Activated naive CD8-positive, alpha-beta T cell treated with anti-CD3 and anti-CD28 coated beads, Interleukin-2, amount 50 U/mL, for 16 hours (primary cell): ENCODE data around the gene OTULINL.

Source experiments
- DNase-seq: peaks from one replicate; pipeline ENCODE4 v3.0.0-alpha.2; 2020; ENCODE audit warnings: low read depth, low spot score

OTULINL gene

DNA sequence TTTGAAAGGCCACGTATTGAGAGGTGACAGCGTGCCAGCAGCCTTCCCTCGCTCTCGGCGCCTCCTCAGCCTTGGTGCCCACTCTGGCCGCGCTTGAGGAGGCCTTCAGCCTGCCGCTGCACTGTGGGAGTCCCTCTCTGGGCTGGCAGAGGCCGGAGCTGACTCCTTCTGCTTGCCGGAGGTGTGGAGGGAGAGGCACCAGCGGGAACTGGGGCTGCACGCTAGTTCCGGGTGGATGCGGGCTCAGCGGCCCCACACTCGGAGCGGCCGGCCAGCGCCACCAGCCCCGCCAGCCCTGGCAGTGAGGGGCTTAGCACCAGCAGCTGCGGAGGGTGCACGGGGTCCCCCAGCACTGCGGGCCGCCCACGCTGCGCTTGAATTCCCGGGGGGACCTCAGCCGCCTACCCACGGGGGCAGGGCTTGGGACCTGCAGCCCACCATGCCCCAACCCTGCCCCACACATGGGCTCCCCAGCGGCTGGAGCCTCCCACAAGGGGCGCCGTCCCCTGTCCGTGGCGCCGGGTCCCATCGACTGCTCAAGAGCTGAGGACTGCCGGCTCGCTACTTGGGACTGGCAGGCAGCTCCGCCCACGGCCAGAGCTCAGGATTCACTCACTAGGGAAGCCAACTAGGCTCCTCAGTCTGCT lies 4.4 kb upstream of the OTULINL start:
- no peak for DNase-seq

DNA sequence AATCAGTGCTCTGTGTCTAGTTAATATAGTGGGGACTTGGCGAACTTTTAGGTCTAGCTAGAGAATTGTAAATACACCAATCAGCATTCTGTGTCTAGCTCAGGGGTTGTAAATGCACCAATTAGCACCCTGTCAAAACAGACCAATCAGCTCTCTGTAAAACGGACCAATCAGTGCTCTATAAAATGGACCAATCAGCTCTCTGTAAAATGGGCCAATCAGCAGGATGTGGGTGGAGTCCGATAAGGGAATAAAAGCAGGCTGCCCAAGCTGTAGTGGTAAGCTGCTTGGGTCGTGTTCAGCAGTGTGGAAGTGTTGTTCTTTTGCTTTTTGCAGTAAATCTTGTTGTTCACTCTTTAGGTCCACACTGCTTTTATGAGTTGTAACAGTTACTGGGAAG lies 3.6 kb upstream of the OTULINL start:
- no peak for DNase-seq

DNA sequence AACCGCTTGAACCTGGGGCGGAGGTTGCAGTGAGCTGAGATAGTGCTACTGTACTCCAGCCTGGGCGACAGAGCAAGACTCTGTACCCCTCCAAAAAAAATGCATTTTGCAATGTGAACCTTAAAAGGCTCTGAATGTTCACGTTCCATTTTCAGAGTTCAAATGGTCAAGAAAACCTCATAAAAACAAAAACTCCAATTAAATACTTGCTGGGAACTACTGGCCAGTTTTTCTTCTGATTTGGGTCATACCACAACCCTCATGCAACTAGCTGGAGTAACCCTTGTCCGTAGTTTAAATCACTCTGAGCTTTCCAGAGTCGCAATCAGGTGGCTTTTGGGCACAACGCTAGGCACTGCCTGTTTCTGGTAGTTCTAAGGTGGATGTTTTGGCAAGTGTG lies 2.3 kb upstream of the OTULINL start:
- DNase-seq, result no peak

DNA sequence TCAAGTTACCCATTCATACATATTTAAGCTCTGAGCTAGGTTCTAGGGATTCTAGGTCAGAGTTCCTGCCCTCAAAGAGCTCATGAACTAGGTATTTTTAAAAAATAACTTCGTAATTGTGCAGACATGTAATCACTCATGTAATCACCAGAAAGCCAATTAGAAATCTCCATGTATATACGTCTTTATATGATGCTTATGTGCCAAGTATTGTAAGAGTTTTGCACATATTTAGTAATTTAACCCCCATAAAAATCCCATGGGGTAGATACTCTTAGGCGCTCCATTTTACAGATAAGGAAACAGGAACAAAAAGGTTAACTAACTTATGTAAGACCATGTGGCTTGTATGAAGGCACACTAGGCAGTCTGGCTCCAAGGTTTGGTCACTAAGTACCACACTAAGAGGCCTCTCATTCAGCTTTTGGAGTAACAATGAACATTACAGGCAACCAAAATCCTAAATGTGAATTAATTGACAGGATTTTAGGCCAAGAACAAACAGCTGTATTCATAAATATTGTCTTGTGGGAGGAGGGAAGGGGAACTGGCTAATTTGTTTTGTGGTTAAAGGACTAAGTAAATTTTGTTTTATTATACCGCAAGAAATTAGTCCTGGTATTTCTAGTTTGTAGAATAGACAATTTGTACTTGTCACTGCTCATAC lies 1.7 kb upstream of the OTULINL start:
- no peak for DNase-seq

DNA sequence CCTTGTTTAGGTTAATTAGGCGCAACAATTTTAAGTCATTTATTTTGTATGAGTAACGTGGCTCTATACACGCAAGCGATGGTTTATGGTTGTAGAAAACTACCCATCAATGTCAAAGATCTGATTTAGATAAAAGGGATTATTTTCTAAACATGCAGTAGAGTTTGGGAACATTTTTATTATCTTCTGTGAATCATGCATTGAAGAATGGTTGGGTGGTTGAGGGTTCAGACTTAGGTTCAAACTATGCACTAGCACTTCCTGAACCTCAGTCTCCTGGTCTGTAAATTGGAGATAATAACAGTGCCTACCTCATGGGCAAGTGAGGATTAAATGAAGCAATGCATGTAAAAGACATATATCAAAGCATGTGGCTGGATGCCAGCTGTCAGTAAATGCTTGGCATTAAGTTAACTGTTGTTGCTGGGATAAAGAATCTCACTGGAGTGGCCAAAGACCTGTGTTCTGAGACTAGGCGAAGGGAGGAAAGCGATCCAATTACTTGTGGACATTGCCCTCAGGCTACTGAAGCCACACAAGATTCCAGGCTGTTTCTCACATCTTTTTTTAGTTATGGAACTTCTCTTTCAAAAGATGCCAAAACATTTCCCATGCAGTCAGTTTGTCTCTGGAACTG lies 1.1 kb upstream of the OTULINL start:
- no peak for DNase-seq

DNA sequence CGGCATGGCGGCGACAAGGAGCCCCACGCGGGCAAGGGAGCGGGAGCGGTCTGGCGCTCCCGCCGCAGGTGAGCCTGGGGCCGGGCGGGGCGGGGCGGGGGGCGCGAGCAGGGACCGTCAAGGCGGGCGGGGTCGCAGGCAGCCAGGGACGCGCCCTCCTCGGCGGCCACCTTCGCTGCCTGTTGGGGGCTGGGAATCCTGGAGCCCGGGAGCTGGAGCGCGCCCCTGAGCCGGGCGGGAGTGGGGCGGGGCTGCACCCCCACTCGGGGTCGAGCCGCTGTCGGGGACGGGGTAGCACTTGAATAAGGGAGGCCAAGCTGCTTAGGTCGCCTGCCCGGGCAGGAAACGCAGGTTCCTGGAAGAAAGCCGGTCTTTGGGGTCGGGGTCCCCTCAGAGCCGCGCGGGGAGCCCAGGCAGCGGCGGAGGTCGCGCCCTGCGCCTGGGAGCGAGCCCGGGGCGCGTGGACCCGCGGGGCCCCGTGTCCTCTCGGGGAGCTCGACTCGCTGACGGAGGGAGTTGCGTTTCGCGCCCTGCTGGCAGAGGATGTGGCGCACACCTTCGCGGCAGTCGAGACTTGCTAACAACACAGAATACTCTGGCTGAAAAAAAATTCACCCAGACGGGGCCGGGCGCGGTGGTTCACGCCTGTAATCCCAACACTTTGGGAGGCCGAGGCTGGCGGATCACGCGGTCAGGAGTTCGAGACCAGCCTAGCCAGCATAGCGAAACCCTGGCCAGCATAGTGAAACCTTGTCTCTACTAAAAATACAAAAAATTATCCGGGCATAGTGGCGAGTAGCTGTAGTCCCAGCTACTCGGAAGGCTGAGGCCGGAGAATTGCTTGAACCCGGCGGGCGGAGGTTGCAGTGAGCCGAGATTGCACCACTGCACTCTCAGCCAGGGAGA lies 552 bp downstream of the OTULINL start:
- peak; percentile 67 for DNase-seq

DNA sequence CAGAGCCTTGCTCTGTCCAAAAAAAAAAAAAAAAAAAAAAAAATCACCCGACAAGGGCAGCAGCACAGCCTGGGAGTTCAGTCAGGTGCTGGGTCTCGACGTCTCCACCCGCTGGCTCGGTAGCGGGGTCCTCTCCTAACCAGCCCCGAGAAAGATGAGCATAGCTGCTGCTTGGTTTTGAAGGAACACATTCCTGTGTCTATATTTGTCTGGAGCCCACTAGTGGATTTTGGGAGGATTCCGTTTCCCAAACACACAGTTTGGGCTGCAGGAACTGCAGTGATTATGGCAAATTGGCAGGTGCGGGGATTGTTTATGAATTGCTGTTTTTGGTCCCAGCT lies 1.2 kb downstream of the OTULINL start:
- DNase-seq, result no peak

DNA sequence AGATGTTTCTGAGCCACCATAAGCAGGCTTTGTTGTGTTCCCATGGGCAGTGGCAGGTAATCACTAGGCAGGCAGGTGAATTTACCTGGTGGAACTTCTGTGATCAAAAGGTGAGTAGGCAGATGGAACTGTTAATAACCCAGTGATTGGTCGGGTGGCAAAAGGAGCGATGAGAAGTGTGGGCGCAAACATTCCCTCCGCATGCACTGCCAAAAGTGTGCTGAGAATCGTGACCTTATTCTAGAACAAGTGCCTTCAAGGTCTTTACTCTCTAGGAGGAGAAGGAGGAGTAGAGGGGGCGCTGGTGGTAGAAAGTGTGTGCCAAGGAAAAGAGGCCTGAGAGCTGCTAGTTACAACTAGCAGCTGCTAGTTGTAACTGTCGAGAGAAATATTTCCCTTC lies 3.3 kb downstream of the OTULINL start:
- DNase-seq, result no peak

DNA sequence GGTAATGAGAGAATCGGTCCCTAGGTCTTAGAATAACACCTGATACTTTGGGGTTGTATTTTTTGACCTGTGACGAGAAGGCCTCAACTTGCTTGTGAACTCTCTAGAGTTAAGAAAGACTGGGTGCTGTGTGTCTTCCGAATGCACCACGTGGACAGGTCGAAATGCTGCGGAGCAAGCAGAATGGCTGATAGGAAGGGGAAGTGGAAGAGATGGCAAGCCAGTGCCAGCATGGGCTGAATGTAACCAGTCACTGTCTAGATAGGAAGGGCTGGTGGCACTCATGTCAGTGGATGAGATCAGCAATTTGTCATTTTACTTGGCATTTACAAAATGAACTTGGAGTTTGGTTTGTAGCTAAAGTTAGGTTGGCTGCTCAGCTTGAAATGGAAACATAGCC lies 5.6 kb downstream of the OTULINL start:
- DNase-seq, result no peak

DNA sequence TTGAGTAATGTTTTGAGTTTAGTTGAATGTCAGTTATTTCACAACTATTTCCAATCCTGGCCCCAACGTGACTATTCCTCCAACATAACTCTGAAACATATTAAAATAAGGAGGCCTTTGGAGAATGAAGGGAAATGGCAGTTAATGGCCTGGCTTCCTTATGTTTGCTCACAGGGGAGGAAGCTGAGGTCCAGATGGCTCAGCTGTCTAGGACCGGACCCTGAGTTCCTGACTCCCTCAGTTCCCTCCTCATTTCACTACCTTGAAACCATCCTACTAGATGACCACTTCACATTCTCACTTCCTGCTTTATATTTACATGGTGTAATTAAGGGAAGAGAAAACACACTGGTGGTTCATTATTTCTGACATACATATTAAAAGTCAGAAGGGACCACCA lies 6.6 kb downstream of the OTULINL start:
- no peak for DNase-seq

DNA sequence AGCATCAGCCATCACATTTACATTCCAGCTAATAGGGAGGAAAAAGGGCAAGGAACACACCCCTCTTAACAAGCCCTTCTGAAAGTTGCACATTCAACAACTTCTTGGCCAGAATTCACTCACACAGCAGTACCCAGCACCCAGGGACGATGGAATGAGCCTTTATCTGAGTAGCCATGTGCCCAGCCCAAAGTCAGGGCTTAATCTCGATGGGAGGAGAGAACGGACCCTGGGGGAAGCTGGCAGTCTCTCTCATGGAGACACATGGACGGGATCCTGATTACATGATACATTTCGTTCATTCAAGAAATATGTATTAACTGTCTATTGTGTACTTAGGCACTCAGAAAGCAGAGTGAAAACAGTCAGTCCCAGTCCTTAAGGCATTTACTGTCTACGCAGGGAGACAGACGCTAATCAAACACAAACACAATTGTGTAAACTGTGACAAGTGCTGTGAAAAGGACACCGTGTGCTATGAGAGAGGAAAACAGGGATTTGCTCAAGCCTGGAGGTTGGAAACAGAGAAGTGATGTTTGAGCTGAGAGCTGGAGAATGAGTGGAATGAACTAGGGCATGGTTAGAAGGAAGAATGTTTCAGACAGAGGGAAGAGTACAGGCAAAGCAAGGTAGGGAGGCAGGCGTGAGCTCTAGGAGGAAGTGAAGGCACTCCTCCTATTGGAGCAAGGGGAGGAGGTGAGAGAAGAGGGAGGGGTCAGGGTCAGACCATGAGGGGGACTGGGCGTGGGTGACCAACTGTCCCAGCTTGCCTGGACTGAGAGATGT lies 7.4 kb downstream of the OTULINL start:
- DNase-seq, result no peak

DNA sequence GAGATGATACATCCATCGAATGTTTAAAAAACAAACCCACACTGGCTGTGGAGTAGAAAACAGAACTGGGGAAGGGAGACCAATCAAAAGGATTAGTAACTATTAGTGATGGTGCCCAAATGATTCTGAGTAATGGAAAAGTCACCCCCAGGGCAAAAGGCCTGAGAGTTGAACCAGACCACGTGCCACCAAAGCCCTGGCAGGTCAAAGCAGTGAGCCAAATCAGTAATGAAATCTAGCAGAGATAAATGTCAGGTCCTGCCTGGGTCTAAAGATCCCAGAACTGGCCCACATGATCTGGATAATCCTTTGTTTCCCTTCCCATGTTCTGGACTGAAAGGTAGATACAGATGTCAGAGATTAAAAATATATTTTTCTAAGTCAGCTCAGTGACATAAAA lies 9.4 kb downstream of the OTULINL start:
- DNase-seq, result no peak

DNA sequence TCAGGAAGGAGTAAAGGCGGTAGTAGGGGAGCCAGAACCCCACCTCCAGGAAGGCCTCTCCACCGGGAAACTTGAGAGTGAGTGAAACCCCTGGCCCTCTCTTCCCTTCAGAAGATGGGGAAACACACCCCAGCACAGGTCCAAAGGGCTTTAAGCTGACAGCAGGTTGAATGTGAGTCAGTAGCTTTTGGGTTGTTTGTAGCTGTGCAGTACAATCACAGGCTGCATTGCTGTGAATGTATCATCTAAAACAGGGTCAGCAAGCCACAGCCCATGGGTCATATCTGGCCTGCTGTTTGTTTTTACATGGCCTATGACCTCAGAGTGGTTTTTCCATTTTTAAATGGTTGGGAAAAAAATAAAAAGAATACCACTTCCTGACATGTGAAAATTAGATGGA lies 10.0 kb downstream of the OTULINL start:
- no peak for DNase-seq

DNA sequence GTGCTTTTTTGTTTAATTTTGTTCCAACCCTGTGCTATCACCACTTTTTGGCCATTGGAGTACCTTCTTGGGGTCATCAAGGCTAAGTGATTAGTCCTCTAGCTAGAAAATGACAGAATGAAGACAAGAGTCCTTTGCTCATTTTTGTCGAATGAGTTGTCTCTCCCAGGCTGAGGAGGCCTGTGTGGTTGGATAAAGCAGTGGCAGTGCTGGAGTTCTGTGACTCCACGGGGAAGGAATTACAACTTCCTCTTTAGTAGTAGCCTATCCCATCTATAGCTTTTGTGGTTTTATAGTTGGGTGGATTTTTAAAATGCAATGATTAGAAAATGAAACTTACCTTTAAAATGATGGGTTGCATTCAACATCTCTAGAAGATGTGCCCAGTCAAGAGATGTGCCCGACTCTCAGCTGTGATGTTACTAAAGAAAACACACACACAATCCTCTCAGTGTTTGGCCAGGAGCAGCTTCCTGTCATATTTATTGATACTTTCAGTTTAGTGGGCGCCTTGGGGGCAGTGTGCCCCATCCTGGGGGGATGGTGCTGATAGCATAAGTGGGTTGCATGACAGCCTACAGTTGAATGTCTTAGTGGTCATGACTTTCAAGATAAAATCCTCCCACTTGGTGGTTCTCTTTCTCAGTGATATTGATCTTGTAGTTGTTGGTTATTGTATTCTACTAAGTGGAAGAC lies 11.9 kb downstream of the OTULINL start:
- DNase-seq, result no peak

DNA sequence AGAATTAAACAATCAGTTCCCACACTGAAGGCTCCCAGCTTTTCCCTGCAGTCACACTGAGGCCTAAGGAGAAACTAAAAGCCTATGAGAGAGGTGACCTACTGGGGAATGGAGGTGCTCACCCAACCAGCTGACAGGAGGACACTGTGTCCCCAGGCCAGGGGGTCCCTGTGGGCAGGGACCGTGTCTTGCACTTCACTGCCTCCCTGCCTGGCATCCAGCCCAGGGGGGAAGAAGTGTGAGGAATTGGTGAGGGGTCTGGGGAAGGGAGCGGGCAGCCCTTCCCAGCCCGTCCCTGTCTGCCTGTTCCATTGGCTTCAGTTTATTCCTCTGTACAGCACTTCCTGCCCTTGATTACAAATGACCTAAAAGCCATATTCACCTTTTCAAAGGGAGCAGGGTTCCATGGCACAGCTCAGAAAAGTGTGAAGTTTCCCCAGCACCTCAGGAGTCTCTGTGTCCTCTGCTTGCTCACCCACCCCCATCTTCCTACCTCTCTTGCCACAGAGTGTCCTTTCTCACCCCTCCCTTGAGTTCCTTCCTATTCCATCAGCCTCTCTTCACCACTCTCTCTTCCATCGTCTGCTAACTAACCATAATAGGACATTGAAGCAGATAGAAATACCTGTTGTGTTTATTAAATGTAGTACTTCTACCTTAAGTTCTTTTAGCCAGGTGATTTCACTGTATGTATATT lies 12.9 kb downstream of the OTULINL start:
- DNase-seq, result no peak

DNA sequence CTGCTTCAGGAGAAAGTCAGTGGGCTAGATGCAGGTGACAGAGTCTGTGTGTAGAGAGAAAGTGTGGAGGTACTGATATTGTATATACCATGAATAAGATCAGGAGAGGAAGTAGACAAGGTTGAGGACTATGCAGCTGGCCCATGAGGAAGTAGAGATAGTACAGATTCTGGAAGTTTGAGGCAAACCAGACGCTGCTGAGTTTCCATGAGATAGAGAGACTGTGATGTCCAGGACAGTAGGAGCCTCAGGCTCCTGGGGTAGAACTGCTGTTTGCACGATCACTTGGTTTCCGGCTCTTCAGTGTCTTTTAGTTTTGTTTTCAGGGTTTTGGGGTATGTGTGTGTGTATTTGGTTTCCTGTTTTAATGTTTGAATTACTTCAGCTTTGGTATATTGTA lies 13.6 kb downstream of the OTULINL start:
- DNase-seq, result no peak

DNA sequence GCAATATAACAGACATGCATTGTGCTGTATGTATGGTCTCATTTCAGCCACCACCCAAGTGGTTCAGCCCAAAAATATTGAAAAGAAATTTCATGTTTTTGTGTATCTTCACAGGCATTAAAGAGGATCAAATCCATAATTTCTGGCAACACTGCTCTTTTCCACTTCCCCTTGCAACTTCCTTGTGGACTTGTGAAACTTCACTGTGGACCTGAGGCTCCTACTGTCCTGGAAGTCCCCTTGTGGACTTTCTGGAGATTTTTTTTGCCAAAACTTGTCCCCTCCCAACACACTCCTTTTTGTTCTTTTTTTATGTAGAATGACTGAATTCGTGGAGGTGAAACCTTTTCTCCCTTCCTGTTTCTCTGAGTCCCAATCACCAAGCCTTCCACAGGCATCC lies 14.3 kb downstream of the OTULINL start:
- no peak for DNase-seq

DNA sequence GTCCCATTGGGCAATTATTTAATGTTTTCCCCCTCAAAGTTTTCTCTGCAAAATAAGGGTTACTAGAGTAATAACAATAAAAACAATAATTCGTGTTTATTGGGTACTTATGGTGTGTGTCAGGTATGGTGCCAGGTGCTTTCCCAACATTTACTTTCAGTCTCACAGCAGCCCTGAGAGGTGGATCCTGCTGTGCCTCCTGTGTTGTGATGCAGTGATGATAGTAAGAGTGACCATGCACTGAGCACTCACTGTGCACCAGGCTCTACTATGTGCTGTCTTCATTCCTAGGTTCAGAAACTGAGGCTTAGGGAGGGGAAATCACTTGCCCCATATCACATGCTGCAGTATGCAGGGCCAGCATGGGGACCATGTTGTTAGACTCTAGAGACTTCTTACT lies 15.5 kb downstream of the OTULINL start:
- no peak for DNase-seq

DNA sequence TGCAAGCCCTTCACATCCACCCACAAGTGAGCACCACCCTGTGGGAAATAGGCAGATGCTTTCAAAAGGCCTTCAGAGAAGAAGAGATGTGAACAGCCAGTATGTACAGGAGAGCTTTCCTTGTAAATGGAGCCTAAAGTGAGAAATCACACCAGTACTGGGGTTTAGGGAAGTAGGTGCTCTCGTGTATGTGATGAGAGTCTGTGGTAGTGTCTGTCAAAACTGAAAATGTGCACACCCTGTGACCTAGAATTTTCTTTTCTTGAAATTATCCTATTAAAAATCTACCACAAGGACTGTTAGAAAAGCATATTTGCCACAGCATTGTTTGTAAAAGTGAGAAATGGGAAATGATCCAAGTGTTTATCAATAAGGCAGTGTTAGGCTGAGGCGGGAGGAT lies 16.6 kb downstream of the OTULINL start:
- DNase-seq, result no peak

DNA sequence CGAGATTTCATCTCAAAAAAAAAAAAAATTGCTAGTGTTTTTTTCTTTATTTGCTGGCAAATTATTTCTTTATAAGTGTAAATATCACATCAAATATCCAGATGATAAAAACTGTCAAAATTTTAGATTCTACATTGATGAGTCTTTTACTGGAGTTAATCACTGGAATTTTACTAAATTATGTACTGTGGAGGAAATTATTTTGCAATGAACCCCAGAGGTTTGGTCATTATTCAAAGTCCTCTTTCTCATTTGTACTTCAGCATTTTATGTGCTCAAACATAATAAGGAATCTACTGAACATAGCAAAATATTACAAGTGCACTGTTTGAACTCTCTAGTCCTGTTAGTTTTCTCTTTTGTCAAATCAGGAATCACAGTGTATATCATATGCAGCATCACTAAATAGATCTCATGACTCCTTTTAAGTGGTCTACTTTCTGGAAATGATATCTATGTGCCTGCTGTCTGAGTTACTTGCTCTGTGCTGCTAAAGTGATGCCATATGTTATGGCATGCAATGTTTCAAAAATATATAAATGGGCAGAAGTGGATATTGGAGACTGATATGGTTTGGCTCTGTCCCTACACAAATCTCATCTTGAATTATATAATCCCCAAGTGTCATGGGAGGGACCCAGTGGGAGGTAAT lies 18.0 kb downstream of the OTULINL start:
- no peak for DNase-seq
